ENCODE measurements around the gene PER1. TPM values are rescaled to one million over a fixed set of nuclear protein-coding genes. Genes with fewer than 3 reads are reported as not detected.

PER1 gene
- total and polyA plus RNA-seq, 10 of the 15 experiments (the other 5 are each of a cell fraction or from before 2014, with no cell fraction given): 0.02 to 25.1 (median 5.4) TPM

DNA sequence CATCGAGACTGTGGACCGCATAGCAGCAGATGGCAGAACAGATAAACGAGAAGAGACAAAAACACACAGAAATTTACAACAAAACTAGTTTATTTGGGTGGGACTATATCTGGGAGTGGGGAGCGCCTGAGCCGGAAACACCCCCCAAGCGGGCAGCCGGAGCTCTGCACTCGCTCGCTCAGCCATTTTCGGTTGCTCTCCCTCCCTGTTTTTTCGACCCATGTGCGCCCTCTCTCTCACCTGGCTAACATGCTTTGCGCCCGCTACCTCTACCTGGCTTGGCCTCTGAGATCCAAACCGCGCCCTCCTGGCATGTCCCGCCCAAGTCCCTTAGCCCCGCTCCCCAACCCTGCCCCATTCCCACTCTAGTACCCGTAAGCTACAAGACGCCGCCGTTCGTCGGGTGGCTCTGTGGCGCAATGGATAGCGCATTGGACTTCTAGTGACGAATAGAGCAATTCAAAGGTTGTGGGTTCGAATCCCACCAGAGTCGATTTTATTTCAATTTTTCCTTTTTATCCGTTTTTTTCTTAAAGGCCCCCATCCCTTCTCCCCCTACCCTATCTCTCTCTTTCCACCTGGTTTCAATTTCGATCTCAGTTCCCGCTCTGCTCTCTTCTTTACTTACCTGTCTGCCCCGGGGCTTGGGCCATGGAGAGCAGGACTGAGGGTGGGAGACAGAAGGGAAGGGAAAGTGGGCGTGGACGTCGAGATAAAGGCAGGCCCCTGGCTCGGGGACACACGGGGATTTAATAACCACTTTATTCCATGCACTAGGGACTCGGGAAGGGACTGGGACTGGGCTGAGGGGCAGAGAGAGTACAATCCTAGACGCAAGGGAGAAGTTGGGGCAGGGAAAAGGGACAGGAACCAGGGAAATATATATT is 31.4 kb downstream of the PER1 start (continued):
- peak; percentile 42 for TF ChIP-seq CUX1 (IDR thresholded peaks at IDR 0.05; ENCODE audit: insufficient replicate concordance, low read depth, low read length)
- TF ChIP-seq YBX1 (IDR thresholded peaks at IDR 0.05): no peak
- TF ChIP-seq CBX5 (IDR thresholded peaks at IDR 0.05; ENCODE audit: low read depth): peak; percentile 70; the same call in 1 of the 2 replicates
- no peak for TF ChIP-seq RAD51 (IDR thresholded peaks at IDR 0.05)
- no peak for TF ChIP-seq FOXK2 (IDR thresholded peaks at IDR 0.05)
- peak; percentile 25; the same call in 1 of the 2 replicates for TF ChIP-seq YY1 (IDR thresholded peaks at IDR 0.05; ENCODE audit: low read depth, low read length)
- peak; percentile 95 for TF ChIP-seq TARDBP (IDR thresholded peaks at IDR 0.05; ENCODE audit: borderline replicate concordance)
- TF ChIP-seq NR2C2 (IDR thresholded peaks at IDR 0.05; ENCODE audit: borderline replicate concordance, control insufficient read depth, insufficient read length, low read depth): no peak
- TF ChIP-seq, protein P1, sequence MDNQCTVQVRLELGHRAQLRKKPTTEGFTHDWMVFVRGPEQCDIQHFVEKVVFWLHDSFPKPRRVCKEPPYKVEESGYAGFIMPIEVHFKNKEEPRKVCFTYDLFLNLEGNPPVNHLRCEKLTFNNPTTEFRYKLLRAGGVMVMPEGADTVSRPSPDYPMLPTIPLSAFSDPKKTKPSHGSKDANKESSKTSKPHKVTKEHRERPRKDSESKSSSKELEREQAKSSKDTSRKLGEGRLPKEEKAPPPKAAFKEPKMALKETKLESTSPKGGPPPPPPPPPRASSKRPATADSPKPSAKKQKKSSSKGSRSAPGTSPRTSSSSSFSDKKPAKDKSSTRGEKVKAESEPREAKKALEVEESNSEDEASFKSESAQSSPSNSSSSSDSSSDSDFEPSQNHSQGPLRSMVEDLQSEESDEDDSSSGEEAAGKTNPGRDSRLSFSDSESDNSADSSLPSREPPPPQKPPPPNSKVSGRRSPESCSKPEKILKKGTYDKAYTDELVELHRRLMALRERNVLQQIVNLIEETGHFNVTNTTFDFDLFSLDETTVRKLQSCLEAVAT (IDR thresholded peaks at IDR 0.05): no peak; the same call in 1 of the 2 replicates
- TF ChIP-seq POU2F2 (IDR thresholded peaks at IDR 0.05; ENCODE audit: borderline replicate concordance, low read depth, low read length): peak; percentile 50; the same call in 2 of the 3 replicates
- TF ChIP-seq ZSCAN29 (IDR thresholded peaks at IDR 0.05): peak; percentile 88
- no peak; the same call in 1 of the 2 replicates for TF ChIP-seq MAX (IDR thresholded peaks at IDR 0.05; ENCODE audit: low read depth, low read length)
- no peak for TF ChIP-seq USF1 (IDR thresholded peaks at IDR 0.05; ENCODE audit: borderline replicate concordance, extremely low read length, insufficient read depth, low read depth, low read length)
- 0 out of 2 replicates have a peak, but pooled peaks have one; percentile 72 for TF ChIP-seq ASH2L (IDR thresholded peaks at IDR 0.05; ENCODE audit: borderline replicate concordance, low read depth)
- TF ChIP-seq JUNB (IDR thresholded peaks at IDR 0.05): no peak
- TF ChIP-seq DPF2 (IDR thresholded peaks at IDR 0.05): 0 out of 2 replicates have a peak, but pooled peaks have one; percentile 1
- TF ChIP-seq IKZF1 (conservative IDR thresholded peaks at IDR 0.05): peak; percentile 61; the same call in 1 of the 2 replicates
- TF ChIP-seq E2F8 (IDR thresholded peaks at IDR 0.05; ENCODE audit: low read depth, partially characterized antibody): no peak
- TF ChIP-seq MTA3 (IDR thresholded peaks at IDR 0.05; ENCODE audit: borderline replicate concordance, low read length): no peak
